A673 (cell line): Measurements from ENCODE around the gene MRPL28.

Source experiments
- EZH2 ChIP-seq: fragments of 200-600 bp; sonication (generic); IDR thresholded peaks from 2 replicates; pipeline ENCODE4 v1.6.1; 2017; ENCODE audit warnings: borderline replicate concordance, low read depth, mild to moderate bottlenecking, mixed read lengths, antibody characterized with exemption, low read length; ENCODE audit not compliant: poor library complexity, severe bottlenecking
- TF ChIP-seq, protein P1 (sequence below): fragments of 300-800, 200-600 bp; sonication (generic); conservative IDR thresholded peaks from 2 replicates; pipeline ENCODE4 v1.5.1; 2017; ENCODE audit warnings: low read depth, mild to moderate bottlenecking, antibody characterized with exemption, low read length, moderate library complexity, mixed read lengths

DNA sequence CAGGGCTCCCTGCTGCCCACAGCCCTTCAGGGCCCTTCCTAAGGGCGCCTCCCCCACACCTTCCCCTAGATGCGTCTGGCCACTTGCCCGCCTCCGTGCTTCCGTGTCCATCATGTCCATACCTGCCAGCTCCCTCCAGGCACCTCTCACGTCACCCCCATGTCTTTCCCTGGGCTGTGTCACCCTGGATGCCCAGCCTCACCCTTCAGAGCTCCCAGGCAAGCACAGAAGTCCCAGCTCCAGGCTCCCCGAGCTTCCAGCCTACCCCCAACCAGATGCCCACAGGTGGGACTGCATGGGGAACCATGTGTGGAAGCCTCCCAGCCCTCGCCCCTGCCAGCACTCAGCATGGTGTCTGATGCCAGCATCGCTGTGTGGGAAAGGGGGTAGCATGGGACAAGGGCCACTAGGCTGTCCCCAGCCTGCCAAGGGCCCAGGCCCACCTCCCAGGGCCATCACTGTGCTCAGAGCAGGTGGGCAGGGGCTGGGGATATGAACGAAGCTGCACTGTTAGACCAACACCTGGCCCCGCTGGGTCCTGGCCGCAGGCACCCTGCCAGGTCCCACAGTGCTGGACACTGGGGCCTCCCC lies 16.0 kb downstream of the MRPL28 start:
- TF ChIP-seq, protein P1, sequence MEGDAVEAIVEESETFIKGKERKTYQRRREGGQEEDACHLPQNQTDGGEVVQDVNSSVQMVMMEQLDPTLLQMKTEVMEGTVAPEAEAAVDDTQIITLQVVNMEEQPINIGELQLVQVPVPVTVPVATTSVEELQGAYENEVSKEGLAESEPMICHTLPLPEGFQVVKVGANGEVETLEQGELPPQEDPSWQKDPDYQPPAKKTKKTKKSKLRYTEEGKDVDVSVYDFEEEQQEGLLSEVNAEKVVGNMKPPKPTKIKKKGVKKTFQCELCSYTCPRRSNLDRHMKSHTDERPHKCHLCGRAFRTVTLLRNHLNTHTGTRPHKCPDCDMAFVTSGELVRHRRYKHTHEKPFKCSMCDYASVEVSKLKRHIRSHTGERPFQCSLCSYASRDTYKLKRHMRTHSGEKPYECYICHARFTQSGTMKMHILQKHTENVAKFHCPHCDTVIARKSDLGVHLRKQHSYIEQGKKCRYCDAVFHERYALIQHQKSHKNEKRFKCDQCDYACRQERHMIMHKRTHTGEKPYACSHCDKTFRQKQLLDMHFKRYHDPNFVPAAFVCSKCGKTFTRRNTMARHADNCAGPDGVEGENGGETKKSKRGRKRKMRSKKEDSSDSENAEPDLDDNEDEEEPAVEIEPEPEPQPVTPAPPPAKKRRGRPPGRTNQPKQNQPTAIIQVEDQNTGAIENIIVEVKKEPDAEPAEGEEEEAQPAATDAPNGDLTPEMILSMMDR = no peak
- no peak for TF ChIP-seq EZH2
